Prostate gland (tissue), 1 donor: ENCODE results near the gene ANKS1B.

ENCODE experiments used
- POLR2A ChIP-seq: fragments of 450-650 bp; IDR thresholded peaks from one replicate; pipeline ENCODE4 v1.6.1; 2016; ENCODE audit warnings: antibody characterized with exemption, mild to moderate bottlenecking
- POLR2AphosphoS5 ChIP-seq: sonication (generic); formaldehyde crosslinking; IDR thresholded peaks from one replicate; pipeline ENCODE4 v1.6.1; 2017; ENCODE audit warnings: antibody characterized with exemption

- no peak for TF ChIP-seq POLR2AphosphoS5
- TF ChIP-seq POLR2A, result no peak
These were observed 1072.2 kb downstream of the ANKS1B start for GRCh38 chr12:98912401-98912974.
